GM18867 (cell line): Measurements from ENCODE around the gene SOX10.

Experiments
- ATAC-seq: cut with Tn5 transposase; IDR thresholded peaks from one replicate; pipeline ENCODE4 v1.9.1; 2021; ENCODE audit warnings: mild to moderate bottlenecking, moderate library complexity; ENCODE audit not compliant: unreplicated experiment

SOX10 gene

GRCh38 chr22:37983860-37984791 lies at the start of gene SOX10:
SOX10 (minus strand) TSS chr22:37984555; CDS start chr22:37983784, 771 bp downstream.
- ATAC-seq: no peak

GRCh38 chr22:38033522-38034277 lies 49.3 kb upstream of the SOX10 start:
- ATAC-seq: no peak

- ATAC-seq: no peak
These were observed 48.5 kb upstream of the SOX10 start for GRCh38 chr22:38032681-38033521.

- ATAC-seq: no peak
These were observed 47.1 kb upstream of the SOX10 start for GRCh38 chr22:38031491-38031890.

- ATAC-seq: no peak
These were observed 46.2 kb upstream of the SOX10 start for GRCh38 chr22:38030311-38031133.

- no peak for ATAC-seq
These were observed 45.5 kb upstream of the SOX10 start for GRCh38 chr22:38029901-38030300.

GRCh38 chr22:38029370-38029769 lies 45.0 kb upstream of the SOX10 start:
- no peak for ATAC-seq

GRCh38 chr22:38028344-38029130 lies 44.2 kb upstream of the SOX10 start:
- ATAC-seq: no peak

- ATAC-seq: no peak
These were observed 43.1 kb upstream of the SOX10 start for GRCh38 chr22:38027487-38027886.

- ATAC-seq: no peak
These were observed 42.1 kb upstream of the SOX10 start for GRCh38 chr22:38026130-38027111.

GRCh38 chr22:38025514-38025913 lies 41.2 kb upstream of the SOX10 start:
- no peak for ATAC-seq

- no peak for ATAC-seq
These were observed 38.7 kb upstream of the SOX10 start for GRCh38 chr22:38023045-38023444.

GRCh38 chr22:38021206-38021605 lies 36.9 kb upstream of the SOX10 start:
- ATAC-seq: no peak

- ATAC-seq: no peak
These were observed 34.8 kb upstream of the SOX10 start for GRCh38 chr22:38018938-38019827.

- no peak for ATAC-seq
These were observed 33.9 kb upstream of the SOX10 start for GRCh38 chr22:38017939-38018885.

- no peak for ATAC-seq
These were observed 33.0 kb upstream of the SOX10 start for GRCh38 chr22:38017272-38017920.
